GM12892 (cell line): ENCODE measurements around the gene TMEM134.

Experiments used
- POLR2A ChIP-seq: IDR thresholded peaks from 2 replicates; pipeline ENCODE4 v1.6.1; 2011; ENCODE audit warnings: low read depth, low read length, control low read depth
- POLR2AphosphoS5 ChIP-seq: IDR thresholded peaks from 2 replicates; pipeline ENCODE4 v1.6.1; 2011; ENCODE audit warnings: low read depth, low read length, control low read depth
- TAF1 ChIP-seq: IDR thresholded peaks from 2 replicates; pipeline ENCODE4 v1.6.1; 2011; ENCODE audit warnings: low read depth, mild to moderate bottlenecking, control low read depth, low read length, borderline replicate concordance

DNA sequence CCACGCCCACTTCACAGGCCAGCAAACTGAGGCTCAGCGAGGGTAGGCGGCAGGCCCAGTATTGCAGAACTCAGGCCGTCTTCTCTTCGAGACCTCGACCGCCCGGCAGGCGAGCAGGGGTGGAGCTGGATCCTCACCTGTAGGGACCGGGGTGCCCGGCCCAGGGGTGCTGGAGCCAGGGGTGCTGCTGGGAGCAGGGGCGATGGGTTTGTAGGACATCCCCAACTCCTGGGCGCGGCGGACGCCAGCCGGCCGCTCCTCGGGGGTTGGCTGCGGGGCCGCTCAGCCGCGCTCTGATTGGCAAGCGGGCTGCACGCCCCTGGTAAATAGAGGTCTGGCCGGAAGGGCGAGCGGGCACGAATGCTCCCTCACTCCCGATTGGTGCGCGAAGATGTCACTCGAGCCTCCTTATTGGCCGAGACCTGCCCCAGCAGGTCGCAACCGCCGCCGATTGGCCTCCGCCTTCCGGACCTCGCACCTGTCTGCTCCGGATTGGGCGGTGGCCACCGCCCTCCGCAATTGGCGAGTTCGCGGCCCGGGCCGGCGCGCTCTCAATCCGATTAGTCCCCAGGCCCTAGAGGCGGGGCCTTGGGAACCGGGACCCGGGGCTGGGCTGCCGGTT, 38.9 kb upstream of the TMEM134 start, which contains the start of gene CDK2AP2:
- TF ChIP-seq POLR2A (peak; percentile 86), TAF1 (no peak), POLR2AphosphoS5 (no peak; the same call in 1 of the 2 replicates)
